Suppressor macrophage treated with lipopolysaccharide for 4 hours (primary cell): Measurements from ENCODE around the gene SGMS1.
"Not testable (repeated sequence)": the region's sequence is repeated elsewhere in the genome, so short reads cannot be mapped to it uniquely, and the experiment has no call there.

ENCODE experiments used
- DNase-seq: peaks from one replicate; pipeline ENCODE4 v3.0.0-alpha.2; 2020

Gene SGMS1

DNA sequence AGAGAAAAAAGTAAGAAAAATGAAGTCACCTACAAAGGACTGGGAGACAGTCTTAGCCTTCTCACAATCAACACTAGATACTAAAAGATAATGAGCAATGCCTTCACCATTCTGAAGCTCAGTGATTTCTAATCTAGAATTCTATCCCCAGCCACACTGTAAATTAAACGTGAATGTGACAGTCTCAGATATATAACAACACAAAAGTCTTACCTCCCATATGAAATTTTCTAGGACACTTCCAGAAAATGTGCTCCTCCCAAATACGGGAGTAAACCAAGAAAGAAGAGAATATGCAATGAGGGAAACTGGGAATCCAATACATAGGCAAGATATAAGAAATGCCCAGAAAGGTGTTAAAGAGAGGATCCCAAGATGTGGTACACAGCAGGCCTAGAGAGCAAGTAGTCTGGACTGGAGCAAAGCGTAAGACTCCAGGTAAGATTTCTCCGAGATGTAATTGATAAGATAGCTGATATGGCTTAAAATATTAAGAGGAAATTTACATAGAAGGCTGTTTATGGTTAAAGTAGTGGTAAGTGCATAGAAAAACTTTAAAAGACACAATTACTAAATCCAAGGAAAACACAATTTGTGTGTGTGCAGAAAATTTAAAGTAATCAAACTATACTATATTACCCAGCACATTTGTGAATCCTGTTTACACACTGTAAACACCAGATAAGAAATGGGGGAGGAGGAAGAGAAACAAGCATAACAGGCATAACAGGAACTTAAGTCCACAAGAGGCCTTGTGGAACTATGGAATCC lies 44.1 kb downstream of the SGMS1 start:
- peak; percentile 12 for DNase-seq

DNA sequence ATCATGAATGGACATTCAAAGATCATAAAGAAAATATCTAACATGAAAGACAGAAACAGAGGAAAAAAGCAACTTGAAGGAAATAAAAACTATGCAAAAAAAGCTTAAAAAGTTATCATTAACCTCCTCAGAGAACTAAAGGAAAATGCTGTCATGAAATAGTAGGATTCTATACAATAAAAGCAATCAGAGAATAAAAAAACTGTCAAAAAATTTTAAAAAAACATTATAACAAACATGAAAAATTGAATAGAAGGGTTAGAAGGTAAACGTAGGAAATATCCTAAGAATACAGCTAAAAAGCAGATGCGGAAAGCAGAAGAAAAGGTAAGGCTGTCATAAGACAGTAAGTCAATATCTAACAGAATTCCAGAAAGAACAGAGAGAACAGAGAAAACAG lies 44.8 kb downstream of the SGMS1 start:
- no peak for DNase-seq

DNA sequence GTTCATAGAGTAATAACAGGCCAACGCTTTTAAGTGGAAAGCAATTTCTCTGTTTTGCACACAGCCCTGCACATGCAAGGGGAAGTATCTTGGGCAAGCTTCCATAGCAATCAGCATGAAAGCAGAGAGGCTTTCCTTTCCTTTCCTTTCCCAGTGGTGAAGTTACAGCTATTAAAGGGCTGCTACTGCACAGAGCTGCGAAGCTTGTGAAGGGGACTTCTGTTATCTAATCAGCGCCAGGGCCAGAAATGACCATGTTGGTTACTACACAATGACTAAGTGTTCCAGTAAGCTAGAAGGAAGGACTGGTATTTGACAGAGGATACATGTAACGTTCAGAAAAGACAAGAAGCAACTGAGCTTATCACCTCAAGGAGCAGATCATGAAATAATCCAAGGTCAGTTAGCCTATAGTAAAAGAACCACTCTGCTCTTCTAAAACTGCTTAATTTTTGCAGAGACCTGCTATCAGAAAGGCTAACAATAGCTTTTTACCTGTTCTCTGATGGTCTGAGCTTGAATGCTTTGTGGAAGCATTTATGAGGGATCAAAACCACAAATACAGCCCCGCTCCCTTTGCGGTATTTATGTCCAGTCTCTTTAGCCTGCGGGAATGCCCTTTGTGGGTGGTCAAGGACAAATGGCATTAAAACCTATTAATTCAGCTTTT lies 45.9 kb downstream of the SGMS1 start:
- DNase-seq: peak; percentile 93

DNA sequence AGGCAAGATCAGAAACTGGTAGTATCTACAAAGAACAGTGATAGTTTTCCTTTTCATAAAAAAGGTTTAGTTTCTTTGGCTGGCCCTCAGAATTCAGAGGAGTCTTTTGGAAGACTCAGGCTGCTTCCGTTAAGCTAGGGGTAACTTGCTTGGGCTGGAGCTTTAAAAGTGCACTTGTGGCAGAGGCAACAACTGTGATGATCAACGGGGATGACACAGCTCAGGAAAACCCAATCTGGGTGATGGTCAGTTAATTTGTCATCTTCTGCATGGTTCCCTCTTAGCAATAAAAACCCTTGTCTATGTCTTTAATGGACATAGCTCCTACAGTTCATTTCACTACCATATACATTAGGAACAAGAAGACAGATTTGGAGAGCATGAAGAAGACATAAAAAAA lies 46.7 kb downstream of the SGMS1 start:
- peak; percentile 39 for DNase-seq

DNA sequence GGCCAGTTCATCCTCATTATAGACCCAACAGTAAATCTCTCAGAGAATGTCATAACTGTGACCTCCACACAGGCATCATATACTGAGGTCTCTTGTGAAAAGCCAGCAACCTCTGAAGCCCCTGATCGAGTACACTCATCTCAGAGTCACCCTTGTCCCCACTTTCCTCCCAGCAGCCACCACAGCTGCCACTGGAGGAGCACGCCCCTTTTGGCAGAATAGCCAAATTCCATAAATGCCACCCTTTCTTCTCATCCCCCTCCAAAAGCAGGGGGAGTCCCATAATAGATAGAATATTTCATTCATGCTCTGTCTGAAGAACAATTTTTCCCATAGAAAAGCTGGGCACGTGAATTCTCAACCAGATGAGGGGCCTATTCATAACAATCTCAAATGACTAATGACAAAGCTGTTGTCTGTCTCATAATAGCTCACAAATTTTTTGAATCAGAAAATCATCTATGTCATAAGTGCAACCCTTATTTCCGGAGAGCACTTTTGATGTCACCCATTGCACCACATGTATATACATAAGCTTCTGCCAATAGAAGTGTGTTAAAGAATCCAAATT lies 47.4 kb downstream of the SGMS1 start:
- DNase-seq: peak; percentile 17

DNA sequence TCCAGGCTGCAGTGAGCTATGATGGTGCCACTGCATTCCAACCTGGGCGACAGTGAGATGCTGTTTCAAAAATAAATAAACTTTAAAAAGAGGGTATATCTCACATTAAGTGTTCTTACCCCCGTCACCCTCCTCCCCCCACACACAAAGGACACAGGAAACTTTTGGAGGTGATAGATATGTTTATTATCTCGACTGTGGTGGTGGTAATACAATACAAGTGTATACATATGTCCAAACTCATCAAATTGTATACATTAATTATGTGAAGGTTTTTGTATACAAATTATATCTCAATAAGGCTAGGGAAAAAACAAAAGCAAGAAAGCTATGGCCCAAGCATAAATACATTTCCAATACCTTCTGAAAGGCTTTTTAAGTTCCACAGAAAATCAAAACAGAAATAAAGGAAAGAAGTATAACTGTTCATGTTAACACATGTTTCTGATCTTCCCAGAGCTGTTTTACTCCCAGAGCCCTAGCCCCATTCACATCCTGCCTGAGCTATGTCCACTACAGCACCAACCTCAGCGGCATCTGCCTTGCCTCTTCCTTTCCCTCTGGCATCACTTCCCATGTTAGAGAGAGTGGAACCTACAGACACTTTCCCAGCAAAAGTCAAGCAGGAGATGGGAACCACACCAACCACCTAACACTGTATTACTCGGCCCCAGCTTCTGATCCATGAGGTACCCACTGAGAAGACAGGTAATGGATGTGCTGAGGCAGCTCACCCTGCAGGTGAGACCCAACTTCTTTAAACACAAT lies 48.1 kb downstream of the SGMS1 start:
- DNase-seq: no peak

DNA sequence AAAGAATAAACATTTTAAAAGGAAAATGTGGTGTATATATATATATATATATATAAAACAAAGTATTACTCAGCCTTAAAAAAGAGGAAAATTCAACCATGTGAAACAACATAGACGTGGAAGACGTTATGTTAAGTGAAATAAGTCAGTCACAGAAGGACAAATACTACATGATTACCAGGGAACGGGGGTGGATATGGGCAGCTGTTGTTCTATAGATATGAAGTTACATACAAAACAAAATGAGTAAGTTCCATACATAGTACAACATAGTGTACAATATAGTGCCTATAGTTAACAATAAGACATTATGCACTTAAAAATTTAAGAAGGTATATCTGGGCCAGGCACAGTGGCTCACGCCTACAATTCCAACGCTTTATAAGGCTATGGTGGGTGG lies 48.8 kb downstream of the SGMS1 start:
- DNase-seq: no peak

DNA sequence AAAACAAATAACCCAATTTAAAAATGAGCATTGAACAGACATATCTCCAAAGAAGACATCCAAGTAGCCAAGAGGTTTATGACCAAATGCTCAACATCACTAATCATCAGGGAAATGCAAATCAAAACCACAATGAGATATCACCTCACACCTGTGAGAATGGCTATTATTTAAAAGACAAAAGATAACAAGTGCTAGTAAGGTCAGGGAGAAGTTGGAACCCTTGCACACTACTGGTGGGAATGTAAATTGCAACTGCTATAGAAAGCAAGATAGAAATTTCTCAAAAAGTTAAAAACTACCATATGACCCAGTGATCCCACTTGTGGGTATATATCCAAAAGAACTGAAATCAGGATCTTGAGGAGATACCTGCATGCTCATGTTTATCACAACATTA lies 49.5 kb downstream of the SGMS1 start:
- DNase-seq: no peak

DNA sequence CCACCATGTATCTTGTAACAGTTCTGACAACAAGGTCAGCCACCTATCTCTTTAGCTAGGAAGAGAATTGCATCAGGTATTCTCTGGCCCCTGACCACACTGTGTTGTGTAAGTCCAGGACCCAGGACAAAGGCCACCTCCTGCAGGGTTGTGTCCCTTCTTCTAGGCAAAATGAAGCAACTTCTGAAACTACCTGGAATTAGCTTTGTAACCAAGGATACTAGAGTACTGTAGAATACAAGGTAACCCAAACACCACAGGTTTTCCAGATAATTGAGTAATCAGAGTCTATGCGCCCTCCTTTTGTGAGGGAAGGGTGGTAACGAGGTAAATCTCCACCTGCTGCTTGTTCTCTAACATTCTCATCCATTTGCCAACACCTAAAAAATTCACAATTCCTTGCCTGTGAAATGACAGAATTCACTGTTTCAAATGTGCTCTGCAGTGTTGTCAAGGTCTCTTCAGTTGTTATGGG lies 51.7 kb downstream of the SGMS1 start:
- DNase-seq: no peak

DNA sequence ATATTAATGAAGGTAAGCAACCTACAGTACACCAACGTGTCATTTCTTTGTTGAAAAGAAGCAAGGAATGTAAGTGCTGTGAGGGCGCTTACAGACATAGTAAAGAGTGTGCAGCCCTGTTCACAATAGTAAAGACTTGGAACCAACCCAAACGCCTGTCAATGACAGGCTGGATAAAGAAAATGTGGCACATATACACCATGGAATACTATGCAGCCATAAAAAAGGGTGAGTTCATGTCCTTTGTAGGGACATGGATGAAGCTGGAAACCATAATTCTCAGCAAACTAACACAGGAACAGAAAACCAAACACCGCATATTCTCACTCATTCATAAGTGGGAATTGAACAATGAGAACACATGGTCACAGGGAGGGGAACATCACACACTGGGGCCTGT lies 55.0 kb downstream of the SGMS1 start:
- not testable (repeated sequence) for DNase-seq

DNA sequence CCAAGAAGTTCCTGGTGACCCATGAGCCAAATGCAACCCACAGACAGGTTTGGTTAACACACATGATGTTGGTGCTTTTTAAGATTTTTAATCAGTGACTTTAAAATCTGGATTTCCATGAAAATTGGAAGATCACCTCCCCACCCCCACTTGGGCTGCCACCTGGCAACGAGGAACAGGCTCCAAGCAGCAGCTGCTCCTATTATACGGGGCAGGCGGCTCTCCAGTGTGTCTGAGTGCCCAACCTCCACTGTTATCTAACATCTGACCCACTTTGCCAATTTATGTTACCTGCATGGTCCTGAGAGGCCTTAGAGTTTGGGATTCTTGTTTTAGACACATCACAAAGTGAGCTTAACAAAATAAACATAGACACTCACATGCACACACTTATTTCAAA lies 56.4 kb downstream of the SGMS1 start:
- no peak for DNase-seq

DNA sequence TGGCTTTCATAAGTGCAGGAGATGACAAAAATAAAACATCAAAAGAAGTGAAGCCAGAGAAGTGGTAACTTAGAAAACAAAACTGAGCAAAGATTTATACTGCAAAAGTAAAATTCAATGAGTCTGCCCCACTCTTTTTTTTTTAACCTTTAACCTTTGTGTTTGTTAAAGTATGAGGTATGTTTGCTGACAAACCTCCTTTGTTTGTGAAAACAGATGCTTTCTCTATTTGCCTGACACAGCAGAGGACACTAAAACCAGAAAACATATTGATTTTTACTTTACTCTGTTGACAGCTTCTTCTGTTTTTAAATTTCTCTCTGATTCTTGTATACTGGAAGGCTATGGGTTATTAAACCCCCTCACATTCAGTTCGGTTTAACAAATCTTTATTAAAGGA lies 57.6 kb downstream of the SGMS1 start:
- no peak for DNase-seq

DNA sequence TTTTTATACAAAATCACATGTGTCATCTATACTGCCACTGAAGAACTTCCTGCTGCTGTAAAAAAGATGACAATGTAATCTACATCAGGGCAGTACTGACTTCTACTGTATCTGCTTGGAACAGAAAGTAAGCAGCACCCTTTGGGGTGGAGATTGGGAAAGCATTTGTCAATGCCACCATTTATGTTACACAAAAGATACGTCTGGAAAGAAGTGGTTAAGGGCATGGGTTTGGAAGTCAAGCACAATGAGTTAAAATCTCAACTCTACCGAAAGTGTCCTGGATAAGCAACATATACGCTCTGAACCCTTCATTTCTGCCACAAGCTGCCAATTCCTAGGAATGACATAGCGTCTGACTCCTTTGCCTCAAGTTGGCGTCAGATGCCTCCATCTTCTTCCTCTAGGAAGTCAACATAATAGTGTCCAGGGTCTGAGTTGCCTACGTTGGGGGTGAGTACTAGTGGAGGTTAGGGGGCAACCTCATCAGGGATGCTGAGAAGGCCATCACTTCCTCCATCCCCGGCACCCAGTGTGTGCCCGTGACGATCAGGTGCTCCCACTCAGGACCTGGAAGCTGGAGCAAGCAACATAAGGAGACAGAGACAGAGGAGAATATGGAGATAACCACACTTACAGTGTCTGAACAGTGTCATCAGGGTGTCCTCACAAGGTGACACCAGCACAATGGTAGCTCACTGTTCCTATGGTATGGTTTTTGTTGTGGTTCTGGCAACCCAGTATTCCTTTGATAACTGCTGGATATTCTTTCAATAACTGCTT lies 58.3 kb downstream of the SGMS1 start:
- DNase-seq: no peak

DNA sequence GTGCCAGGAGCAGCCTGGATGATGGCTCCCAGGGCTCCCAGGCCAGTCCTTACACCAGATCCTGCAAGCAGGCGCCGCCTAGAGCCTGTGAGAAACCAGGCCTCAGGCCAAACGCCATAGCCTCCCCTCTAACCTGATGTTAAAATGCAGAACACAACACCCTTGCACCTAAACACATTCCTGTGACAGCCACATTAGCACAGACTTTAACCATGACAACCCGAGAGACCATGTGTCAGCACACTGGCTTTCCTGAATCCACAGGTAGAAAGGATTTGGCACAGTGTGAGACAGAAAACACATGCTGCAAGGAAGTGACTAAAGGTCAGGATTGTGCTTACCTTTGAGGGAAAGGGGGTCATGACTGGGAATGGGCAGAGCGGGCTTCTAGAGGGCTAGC lies 59.9 kb downstream of the SGMS1 start:
- DNase-seq: no peak

DNA sequence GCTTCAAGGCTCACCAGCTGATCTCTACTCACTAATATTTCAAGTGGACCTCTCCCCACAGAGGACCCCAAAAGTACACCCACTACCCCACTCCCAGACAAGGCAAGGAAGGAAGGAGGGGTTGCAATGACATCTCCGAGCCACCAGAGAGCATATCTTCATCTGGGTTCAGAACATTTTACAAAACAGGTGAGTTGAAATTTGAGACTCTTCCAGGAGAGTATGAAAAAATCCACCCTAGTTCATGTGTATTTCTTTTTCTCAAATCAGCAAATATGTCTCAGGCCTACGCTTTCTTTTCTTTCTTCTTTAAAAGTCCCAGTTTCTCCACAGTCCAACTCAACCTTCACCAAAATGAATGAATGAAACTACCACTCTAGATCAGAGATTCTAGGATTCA lies 61.9 kb downstream of the SGMS1 start:
- no peak for DNase-seq

DNA sequence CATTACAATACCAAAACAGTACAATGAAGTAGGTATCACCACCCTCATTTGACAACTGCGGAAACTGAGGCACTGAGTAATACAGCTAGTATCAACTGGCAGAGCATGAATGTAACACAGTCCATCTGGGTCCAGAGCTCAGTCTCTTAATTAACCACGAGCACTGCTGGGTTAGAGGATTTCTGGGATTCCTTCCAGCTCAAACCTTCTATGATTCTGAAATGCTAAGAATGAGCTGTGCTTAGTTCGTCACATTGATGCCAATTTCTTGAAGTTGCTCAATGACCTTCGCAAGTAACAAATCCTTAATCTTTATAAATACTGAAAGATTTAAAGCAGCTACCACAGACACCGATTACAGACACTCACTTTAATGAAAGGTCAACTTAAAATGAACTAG lies 62.5 kb downstream of the SGMS1 start:
- DNase-seq: no peak

DNA sequence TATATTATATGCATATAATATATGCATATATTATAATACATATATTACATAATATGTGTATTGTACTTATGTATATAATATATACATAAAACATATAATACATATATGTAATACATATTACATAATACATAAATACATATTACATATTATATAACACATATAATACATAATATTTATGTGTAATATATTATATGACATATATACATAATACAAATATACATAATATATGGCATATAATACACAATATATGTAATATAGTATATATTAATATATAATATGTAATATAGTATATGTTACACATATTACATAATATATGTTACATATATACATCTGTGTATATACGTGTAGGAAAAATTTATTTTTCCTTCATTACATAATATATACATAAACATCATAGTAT lies 63.4 kb downstream of the SGMS1 start:
- DNase-seq: no peak

DNA sequence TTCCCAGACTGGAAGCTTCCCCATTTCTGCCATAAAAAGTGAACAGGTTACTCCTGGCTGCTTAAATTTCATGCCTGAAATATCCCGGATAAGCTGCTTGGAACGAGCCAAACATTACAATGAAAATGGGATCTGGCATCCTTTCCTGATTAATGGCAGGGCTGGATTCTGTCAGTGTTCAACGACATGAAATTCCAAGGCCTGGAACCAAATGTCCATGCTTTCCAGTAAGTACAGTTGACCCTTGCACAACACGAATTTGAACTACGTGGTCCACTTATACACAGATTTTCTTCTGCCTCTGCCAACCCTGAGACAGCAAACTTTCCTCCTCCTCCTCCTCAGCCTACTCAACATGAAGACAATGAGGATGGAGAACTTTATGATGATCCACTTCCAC lies 65.4 kb downstream of the SGMS1 start:
- DNase-seq: no peak

DNA sequence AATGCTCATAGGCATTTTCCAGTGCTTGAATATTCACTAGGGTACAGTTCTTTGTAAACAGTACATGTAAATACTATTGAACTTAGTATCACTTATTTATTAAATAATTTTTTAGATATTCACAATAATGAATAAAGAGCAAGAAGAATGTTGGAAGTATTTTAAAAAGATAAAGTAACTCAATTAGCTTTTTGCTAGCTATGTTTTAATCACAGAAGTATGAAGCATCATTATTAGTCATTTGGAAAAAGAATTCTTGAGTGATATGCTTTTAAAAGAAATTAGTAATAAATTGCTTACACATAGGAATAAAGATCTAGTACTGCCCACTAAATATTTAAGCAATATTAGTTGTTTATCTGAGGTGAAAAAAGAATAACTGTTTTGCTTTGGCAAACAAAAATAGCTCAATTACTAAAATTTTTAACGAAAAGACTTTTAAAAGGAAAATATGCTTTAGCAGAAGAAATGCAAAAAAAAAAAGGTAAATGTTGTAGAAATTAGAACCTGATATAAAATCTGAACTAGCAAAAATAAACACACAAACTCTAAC lies 66.5 kb downstream of the SGMS1 start:
- DNase-seq: no peak

DNA sequence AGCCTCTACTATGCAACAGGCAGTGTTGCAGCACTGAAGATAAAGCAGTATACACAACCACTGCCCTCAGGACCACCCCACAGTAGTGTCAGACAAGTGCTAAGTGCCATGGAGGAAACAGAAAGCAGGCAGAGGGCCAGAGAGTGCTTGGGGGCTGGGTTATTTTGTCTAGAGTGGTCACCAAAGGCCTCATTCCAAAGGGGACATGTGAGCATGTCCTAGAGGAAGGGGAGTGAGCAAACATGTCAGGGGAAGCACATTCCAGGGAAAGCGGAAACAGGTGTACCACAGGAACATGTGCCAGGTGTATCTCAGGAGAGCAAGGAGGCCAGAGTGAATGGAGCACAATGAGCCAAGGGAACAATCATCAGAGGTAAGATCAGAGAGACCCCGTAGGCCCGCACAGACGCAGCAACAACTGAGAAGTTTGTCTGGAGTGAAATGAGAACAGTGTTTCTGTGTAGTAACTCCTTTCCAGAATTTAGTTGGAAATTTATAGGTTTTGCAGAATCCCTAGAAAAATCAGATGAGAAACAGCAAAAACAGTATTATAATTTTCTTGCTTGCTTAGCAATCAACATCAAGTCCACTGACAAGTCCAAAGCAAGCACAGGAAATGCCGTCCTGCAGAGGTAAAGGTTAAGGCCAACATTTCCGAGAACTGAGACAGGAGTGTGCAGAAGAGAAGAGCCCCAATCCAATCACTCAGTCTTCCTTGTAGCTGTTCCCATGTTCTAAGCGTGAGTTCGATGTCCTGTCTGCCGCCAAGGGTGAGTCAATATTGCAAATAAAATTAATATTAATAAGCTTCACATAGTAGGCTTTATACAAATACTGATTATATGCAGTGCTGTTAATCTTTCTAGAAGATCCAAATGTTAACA lies 67.3 kb downstream of the SGMS1 start:
- no peak for DNase-seq

DNA sequence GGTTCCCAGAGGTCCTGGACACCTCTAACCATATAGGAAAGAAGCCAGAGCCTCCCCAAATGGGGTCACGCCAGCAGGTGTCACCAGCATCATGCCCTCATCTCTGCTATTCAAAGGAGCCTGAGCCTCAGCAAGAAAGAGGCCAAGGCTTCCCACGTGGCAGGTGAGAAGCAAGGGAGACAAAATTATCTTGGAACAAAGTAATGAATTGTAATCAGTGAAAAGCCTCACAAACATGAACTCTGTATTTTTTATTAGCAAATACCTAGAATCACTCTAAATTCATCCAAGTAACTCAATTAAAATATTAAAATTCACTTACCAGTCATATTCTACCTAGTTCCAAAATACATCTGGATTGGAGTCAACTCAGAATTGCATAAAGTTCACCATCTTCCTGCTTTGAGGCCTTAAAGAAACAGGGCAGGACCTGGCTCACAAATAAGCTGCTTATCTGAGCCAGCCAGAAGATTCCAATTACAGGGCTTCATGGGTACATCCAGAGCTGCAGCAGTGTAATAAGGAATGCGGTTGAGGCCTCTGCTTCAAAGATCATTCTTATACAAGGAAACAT lies 68.7 kb downstream of the SGMS1 start:
- no peak for DNase-seq
